ENCODE results near the gene CTAGE4.
"Not testable (repeated sequence)": the region's sequence is repeated elsewhere in the genome, so short reads cannot be mapped to it uniquely, and the experiment has no call there.

Gene CTAGE4

GRCh38 chr7:144188578-144189171, 5.4 kb downstream of the CTAGE4 start:
- not testable (repeated sequence) for H3K9me3 ChIP-seq (ENCODE audit: insufficient read depth, low read length); H3K4me3 ChIP-seq (ENCODE audit: insufficient read depth, low read length, poor library complexity, severe bottlenecking); H3K27ac ChIP-seq (ENCODE audit: low read depth, low read length); H3F3A ChIP-seq (ENCODE audit: insufficient read depth); H3K79me2 ChIP-seq (ENCODE audit: insufficient read depth, low read length); H2AFZ ChIP-seq (ENCODE audit: low read depth, low read length, severe bottlenecking); H4K20me1 ChIP-seq (ENCODE audit: low read depth, low read length); H3K4me2 ChIP-seq (ENCODE audit: low read depth, low read length, poor library complexity, severe bottlenecking); H3K27me3 ChIP-seq (ENCODE audit: low read length); H3K9ac ChIP-seq (ENCODE audit: low read length); H3K9me2 ChIP-seq (replicated peaks; ENCODE audit: insufficient read depth, low read length); H3K36me3 ChIP-seq (ENCODE audit: low read length)

- not testable (repeated sequence) for H3F3A ChIP-seq (ENCODE audit: insufficient read depth); H3K4me3 ChIP-seq (ENCODE audit: insufficient read depth, low read length, poor library complexity, severe bottlenecking); H3K4me2 ChIP-seq (ENCODE audit: low read depth, low read length, poor library complexity, severe bottlenecking); H3K9me3 ChIP-seq (ENCODE audit: insufficient read depth, low read length); H2AFZ ChIP-seq (ENCODE audit: low read depth, low read length, severe bottlenecking); H3K36me3 ChIP-seq (ENCODE audit: low read length); H3K79me2 ChIP-seq (ENCODE audit: insufficient read depth, low read length); H4K20me1 ChIP-seq (ENCODE audit: low read depth, low read length); H3K27me3 ChIP-seq (ENCODE audit: low read length); H3K9me2 ChIP-seq (replicated peaks; ENCODE audit: insufficient read depth, low read length); H3K27ac ChIP-seq (ENCODE audit: low read depth, low read length); H3K9ac ChIP-seq (ENCODE audit: low read length)
These were observed 10.5 kb downstream of the CTAGE4 start for GRCh38 chr7:144193782-144194181.

- H3K79me2 ChIP-seq (ENCODE audit: insufficient read depth, low read length); H3K27me3 ChIP-seq (ENCODE audit: low read length); H2AFZ ChIP-seq (ENCODE audit: low read depth, low read length, severe bottlenecking); H4K20me1 ChIP-seq (ENCODE audit: low read depth, low read length); H3K9ac ChIP-seq (ENCODE audit: low read length); H3K9me2 ChIP-seq (replicated peaks; ENCODE audit: insufficient read depth, low read length); H3K9me3 ChIP-seq (ENCODE audit: insufficient read depth, low read length); H3K27ac ChIP-seq (ENCODE audit: low read depth, low read length); H3K36me3 ChIP-seq (ENCODE audit: low read length); H3K4me2 ChIP-seq (ENCODE audit: low read depth, low read length, poor library complexity, severe bottlenecking); H3K4me3 ChIP-seq (ENCODE audit: insufficient read depth, low read length, poor library complexity, severe bottlenecking); H3F3A ChIP-seq (ENCODE audit: insufficient read depth): not testable (repeated sequence)
These were observed 11.2 kb downstream of the CTAGE4 start for GRCh38 chr7:144194453-144194852.

- H3K9me2 ChIP-seq (replicated peaks; ENCODE audit: insufficient read depth, low read length); H3K27me3 ChIP-seq (ENCODE audit: low read length); H3K9ac ChIP-seq (ENCODE audit: low read length); H3K9me3 ChIP-seq (ENCODE audit: insufficient read depth, low read length); H3K4me3 ChIP-seq (ENCODE audit: insufficient read depth, low read length, poor library complexity, severe bottlenecking); H2AFZ ChIP-seq (ENCODE audit: low read depth, low read length, severe bottlenecking); H3K27ac ChIP-seq (ENCODE audit: low read depth, low read length); H3K4me2 ChIP-seq (ENCODE audit: low read depth, low read length, poor library complexity, severe bottlenecking); H3K79me2 ChIP-seq (ENCODE audit: insufficient read depth, low read length); H3F3A ChIP-seq (ENCODE audit: insufficient read depth); H4K20me1 ChIP-seq (ENCODE audit: low read depth, low read length); H3K36me3 ChIP-seq (ENCODE audit: low read length): not testable (repeated sequence)
These were observed 12.1 kb downstream of the CTAGE4 start, which contains the start of gene ARHGEF35 for GRCh38 chr7:144195212-144195872. ARHGEF35 (minus strand) TSS chr7:144195833; CDS start chr7:144188383, 7,450 bp downstream.

GRCh38 chr7:144198934-144199333, 15.7 kb downstream of the CTAGE4 start:
- H3K79me2 ChIP-seq (ENCODE audit: insufficient read depth, low read length); H3K9me3 ChIP-seq (ENCODE audit: insufficient read depth, low read length); H3K36me3 ChIP-seq (ENCODE audit: low read length); H3K27me3 ChIP-seq (ENCODE audit: low read length); H3F3A ChIP-seq (ENCODE audit: insufficient read depth); H2AFZ ChIP-seq (ENCODE audit: low read depth, low read length, severe bottlenecking); H3K9me2 ChIP-seq (replicated peaks; ENCODE audit: insufficient read depth, low read length); H4K20me1 ChIP-seq (ENCODE audit: low read depth, low read length); H3K4me3 ChIP-seq (ENCODE audit: insufficient read depth, low read length, poor library complexity, severe bottlenecking); H3K4me2 ChIP-seq (ENCODE audit: low read depth, low read length, poor library complexity, severe bottlenecking); H3K9ac ChIP-seq (ENCODE audit: low read length); H3K27ac ChIP-seq (ENCODE audit: low read depth, low read length): not testable (repeated sequence)

- not testable (repeated sequence) for H3K9me3 ChIP-seq (ENCODE audit: insufficient read depth, low read length); H3K9ac ChIP-seq (ENCODE audit: low read length); H3K36me3 ChIP-seq (ENCODE audit: low read length); H3F3A ChIP-seq (ENCODE audit: insufficient read depth); H3K9me2 ChIP-seq (replicated peaks; ENCODE audit: insufficient read depth, low read length); H4K20me1 ChIP-seq (ENCODE audit: low read depth, low read length); H3K4me2 ChIP-seq (ENCODE audit: low read depth, low read length, poor library complexity, severe bottlenecking); H3K4me3 ChIP-seq (ENCODE audit: insufficient read depth, low read length, poor library complexity, severe bottlenecking); H3K27ac ChIP-seq (ENCODE audit: low read depth, low read length); H3K27me3 ChIP-seq (ENCODE audit: low read length); H3K79me2 ChIP-seq (ENCODE audit: insufficient read depth, low read length); H2AFZ ChIP-seq (ENCODE audit: low read depth, low read length, severe bottlenecking)
These were observed 18.7 kb downstream of the CTAGE4 start for GRCh38 chr7:144201978-144202377.

GRCh38 chr7:144203086-144203485, 19.8 kb downstream of the CTAGE4 start:
- H3K27ac ChIP-seq (ENCODE audit: low read depth, low read length); H3K9me3 ChIP-seq (ENCODE audit: insufficient read depth, low read length); H4K20me1 ChIP-seq (ENCODE audit: low read depth, low read length); H3K9ac ChIP-seq (ENCODE audit: low read length); H3K27me3 ChIP-seq (ENCODE audit: low read length); H3K4me2 ChIP-seq (ENCODE audit: low read depth, low read length, poor library complexity, severe bottlenecking); H3F3A ChIP-seq (ENCODE audit: insufficient read depth); H3K9me2 ChIP-seq (replicated peaks; ENCODE audit: insufficient read depth, low read length); H3K79me2 ChIP-seq (ENCODE audit: insufficient read depth, low read length); H3K4me3 ChIP-seq (ENCODE audit: insufficient read depth, low read length, poor library complexity, severe bottlenecking); H3K36me3 ChIP-seq (ENCODE audit: low read length); H2AFZ ChIP-seq (ENCODE audit: low read depth, low read length, severe bottlenecking): not testable (repeated sequence)

GRCh38 chr7:144205306-144205705, 22.0 kb downstream of the CTAGE4 start:
- H3K27ac ChIP-seq (ENCODE audit: low read depth, low read length); H3K4me3 ChIP-seq (ENCODE audit: insufficient read depth, low read length, poor library complexity, severe bottlenecking); H2AFZ ChIP-seq (ENCODE audit: low read depth, low read length, severe bottlenecking); H3K9me2 ChIP-seq (replicated peaks; ENCODE audit: insufficient read depth, low read length); H3F3A ChIP-seq (ENCODE audit: insufficient read depth); H3K4me2 ChIP-seq (ENCODE audit: low read depth, low read length, poor library complexity, severe bottlenecking); H3K79me2 ChIP-seq (ENCODE audit: insufficient read depth, low read length); H3K9me3 ChIP-seq (ENCODE audit: insufficient read depth, low read length); H3K36me3 ChIP-seq (ENCODE audit: low read length); H4K20me1 ChIP-seq (ENCODE audit: low read depth, low read length); H3K27me3 ChIP-seq (ENCODE audit: low read length); H3K9ac ChIP-seq (ENCODE audit: low read length): not testable (repeated sequence)
